SU-DHL-6 (cell line): ENCODE results near the gene ATP6V1G2.

Experiments used
- EZH2phosphoT487 ChIP-seq: fragments of 200-600 bp; sonication (generic), shearing (Covaris generic); conservative IDR thresholded peaks from 2 replicates; pipeline ENCODE4 v1.6.1; 2018; ENCODE audit warnings: mild to moderate bottlenecking, antibody characterized with exemption, low read length, moderate library complexity, mixed read lengths
- TF ChIP-seq, protein P1 (sequence below): fragments of 200-600 bp; sonication (generic); IDR thresholded peaks from one replicate; pipeline ENCODE4 v1.5.1; 2017; ENCODE audit warnings: antibody characterized with exemption, mild to moderate bottlenecking, low read length, moderate library complexity; ENCODE audit not compliant: insufficient read depth, poor library complexity, severe bottlenecking

DNA sequence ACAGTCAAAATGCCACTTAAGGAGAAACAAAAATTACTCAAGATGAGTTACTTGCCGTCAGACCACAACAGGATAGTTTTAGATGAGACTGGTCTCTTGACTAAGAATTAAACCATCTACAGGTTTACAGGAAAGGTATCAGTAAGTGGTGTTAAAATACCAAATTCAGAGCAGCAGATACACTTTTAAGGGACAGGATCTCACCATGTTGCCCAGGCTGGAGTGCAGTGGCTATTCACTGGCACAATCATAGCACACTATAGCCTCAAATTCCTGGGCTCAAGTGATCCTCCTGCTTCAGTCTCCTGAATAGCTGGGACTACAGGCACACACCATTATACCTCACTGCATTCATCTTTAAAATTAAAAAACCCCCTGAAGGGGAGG is 13.0 kb downstream of the ATP6V1G2 start:
- TF ChIP-seq, protein P1, sequence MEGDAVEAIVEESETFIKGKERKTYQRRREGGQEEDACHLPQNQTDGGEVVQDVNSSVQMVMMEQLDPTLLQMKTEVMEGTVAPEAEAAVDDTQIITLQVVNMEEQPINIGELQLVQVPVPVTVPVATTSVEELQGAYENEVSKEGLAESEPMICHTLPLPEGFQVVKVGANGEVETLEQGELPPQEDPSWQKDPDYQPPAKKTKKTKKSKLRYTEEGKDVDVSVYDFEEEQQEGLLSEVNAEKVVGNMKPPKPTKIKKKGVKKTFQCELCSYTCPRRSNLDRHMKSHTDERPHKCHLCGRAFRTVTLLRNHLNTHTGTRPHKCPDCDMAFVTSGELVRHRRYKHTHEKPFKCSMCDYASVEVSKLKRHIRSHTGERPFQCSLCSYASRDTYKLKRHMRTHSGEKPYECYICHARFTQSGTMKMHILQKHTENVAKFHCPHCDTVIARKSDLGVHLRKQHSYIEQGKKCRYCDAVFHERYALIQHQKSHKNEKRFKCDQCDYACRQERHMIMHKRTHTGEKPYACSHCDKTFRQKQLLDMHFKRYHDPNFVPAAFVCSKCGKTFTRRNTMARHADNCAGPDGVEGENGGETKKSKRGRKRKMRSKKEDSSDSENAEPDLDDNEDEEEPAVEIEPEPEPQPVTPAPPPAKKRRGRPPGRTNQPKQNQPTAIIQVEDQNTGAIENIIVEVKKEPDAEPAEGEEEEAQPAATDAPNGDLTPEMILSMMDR = no peak
- TF ChIP-seq EZH2phosphoT487 = no peak
